Heart left ventricle (tissue), 13 donors: ENCODE measurements around the gene ASPDH.

ENCODE experiments used
- POLR2A ChIP-seq, 2 donors: fragments of 450-650 bp; IDR thresholded peaks; one replicate each; pipeline ENCODE4 v1.6.1; 2017; ENCODE audit warnings: antibody characterized with exemption in 2 of 2, mild to moderate bottlenecking in 2 of 2, moderate library complexity in 2 of 2
- TF ChIP-seq, protein P1 (sequence below), 12 donors: fragments of 200-600 bp; sonication (generic) in 4 of 12; IDR thresholded peaks; one replicate each; pipeline versions ENCODE4 v1.5.0 to v1.8.0; 2018 to 2022; ENCODE audit warnings: antibody characterized with exemption in 12 of 12, mild to moderate bottlenecking in 5 of 12
- donor health status: ischemic (EF 13 %, LVEDD 7.1; RV severe dilation, severe dysfunction).
- donor health status: DM: no; HTN: yes; CAD: no.
- donor health status: DM: no; HTN: no; CAD: no.
- donor health status: ischemic (EF 25% LVEDD 6.9; RV normal size, moderate dysfunction).
- donor health status: ischemic (EF 25% LVEDD 5.7; RV mildly dilated, moderate dysfunction).
- donor health status: ischemic (EF 35%, LVEDD 5.7; RV mildly dilated, moderate dysfunction).
- donor health status: nonischemic (EF 11% LVEDD 7.7; RV severe dilation, severe dysfunction).
- donor health status: DM: yes; HTN: yes; CAD: no.
- donor health status: PGD.
- donor health status: ischemic (EF 29% LVEDD 5.4; RV normal size, mild dysfunction).
- donor health status: nonischemic (EF 23%, LVEDD 6.1; RV moderate dilation, normal function).

DNA sequence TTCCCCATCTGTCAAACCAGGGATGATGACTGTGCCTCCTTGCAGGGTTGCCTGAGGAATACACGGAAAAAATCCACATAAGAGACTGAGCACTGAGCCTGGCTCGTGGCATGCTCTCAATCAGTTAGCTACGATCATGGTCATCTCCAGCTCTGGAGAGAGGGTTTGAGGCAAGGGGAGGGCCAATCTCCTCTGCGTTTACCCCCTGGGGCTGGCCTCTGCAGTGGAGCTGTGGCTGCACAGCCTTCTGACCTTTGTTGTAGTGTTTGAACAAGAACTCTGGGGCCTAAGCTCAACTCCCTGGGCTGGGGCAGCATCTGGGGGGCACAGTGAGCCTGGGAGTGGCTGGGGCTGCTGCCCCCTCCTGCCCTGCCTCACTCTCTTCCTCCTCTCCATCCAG is 48.6 kb upstream of the ASPDH start:
- no peak for TF ChIP-seq POLR2A (IDR thresholded peaks at IDR 0.05)
- TF ChIP-seq, protein P1, sequence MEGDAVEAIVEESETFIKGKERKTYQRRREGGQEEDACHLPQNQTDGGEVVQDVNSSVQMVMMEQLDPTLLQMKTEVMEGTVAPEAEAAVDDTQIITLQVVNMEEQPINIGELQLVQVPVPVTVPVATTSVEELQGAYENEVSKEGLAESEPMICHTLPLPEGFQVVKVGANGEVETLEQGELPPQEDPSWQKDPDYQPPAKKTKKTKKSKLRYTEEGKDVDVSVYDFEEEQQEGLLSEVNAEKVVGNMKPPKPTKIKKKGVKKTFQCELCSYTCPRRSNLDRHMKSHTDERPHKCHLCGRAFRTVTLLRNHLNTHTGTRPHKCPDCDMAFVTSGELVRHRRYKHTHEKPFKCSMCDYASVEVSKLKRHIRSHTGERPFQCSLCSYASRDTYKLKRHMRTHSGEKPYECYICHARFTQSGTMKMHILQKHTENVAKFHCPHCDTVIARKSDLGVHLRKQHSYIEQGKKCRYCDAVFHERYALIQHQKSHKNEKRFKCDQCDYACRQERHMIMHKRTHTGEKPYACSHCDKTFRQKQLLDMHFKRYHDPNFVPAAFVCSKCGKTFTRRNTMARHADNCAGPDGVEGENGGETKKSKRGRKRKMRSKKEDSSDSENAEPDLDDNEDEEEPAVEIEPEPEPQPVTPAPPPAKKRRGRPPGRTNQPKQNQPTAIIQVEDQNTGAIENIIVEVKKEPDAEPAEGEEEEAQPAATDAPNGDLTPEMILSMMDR (IDR thresholded peaks at IDR 0.05), result no peak
